ENCODE data around the gene KLK6. TPM values are rescaled to one million over a fixed set of nuclear protein-coding genes. Genes with fewer than 3 reads are reported as not detected.

Gene KLK6
- 0.21 to 0.38 TPM (median 0.28 TPM) in 5 replicates for total RNA-seq (2022; extraction: Qiagen RNA extraction)

DNA sequence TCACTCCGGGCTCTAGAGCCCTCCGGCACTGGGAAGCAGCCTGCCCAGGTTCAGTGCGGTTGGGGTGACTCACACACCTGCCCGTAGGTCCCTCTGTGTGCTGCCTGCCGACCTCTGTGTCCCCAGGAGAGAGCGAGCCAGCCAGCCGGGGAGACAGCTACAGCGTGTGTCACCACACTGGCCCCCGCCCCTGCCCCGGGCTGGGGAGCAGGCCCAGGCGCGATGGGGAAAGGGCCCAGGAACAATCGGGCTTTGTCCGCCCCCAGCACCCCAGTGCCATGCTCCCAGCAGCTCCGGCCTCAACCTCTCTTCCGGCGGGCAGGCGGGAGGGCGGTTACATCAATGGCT lies at the start of gene KLK6:
KLK6 (minus strand) TSS at position 179 of the 348 bp plus-strand sequence. CDS start 1,487 bp downstream, outside the sequence.

DNA sequence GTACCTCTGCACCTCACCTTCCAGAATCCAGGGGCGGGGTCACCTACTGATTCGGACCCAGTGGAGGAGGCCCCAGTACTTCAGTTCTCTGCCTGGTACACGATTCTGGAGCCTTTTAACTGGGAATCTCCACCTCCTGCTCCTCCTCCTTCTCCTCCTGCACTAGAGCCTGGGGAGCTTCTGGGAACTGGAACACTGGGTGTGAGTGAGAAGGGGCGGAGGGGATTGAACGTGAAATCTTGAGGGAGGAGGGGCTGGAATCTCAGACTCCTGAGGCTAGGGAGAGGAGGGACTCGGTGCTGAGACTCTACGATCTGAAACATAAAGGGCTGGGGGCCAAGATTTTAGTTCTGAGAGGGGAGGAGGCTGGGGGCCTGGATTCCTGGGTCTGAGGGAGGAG lies 32.1 kb upstream of the KLK6 start, which contains the start of gene KLK8:
KLK8 (minus strand) TSS at position 90 of the 400 bp plus-strand sequence. CDS start 437 bp downstream, outside the sequence.

DNA sequence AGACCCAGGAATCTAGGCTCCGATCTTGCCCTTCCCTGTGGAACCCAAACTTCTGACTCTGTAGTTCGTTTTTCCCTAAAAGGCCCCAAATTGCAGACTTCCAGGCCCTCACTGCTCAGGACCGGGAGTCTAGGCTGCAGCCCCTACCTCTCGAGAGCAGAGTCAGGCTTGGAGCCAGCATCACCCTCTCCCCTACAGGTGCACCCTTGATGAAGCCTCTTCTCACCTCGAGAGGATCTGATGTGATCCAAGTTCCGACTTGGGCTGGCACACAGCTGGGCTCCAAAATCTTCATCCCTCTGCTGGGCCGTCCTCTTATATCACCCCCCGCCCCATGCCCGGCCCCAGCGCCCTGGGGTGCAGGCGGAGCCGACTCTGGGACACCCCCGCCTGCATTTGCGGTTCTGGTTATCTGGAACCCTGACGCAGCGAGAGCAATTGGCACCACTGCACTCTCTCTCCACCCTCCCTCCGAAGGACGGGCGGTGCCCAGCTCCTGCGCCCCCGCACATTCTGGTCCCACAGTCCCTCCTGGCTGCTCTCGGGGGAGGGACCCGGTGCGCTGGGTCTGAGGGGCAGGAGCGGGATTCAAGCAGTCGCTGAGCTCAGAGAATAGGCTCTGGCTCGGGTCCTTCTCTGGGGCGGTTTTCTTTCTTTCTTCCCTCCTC lies 14.4 kb upstream of the KLK6 start, which contains the start of gene KLK7:
KLK7 (minus strand) TSS at position 293 of the 668 bp plus-strand sequence. CDS start 1,518 bp downstream, outside the sequence.

GRCh38 chr19:50952910-50953309 lies 16.5 kb downstream of the KLK6 start, which contains the start of gene KLK5:
TSS of gene KLK5 (minus strand) at chr19:50953038. CDS start at chr19:50952657, 381 bp downstream.

GRCh38 chr19:50911206-50912101 lies 57.9 kb downstream of the KLK6 start, which contains the start of gene KLK4:
TSS of gene KLK4 (minus strand) at chr19:50911395. CDS start at chr19:50910738, 657 bp downstream.

Other genes starting within 250 kb of the KLK6 start
- gene SHANK1, start 249.8 kb downstream of the KLK6 start, total RNA-seq (2022; extraction: Qiagen RNA extraction): 0.03 to 0.68 TPM (median 0.18 TPM) in 5 replicates
- 4.9 to 10.7 TPM (median 9.7 TPM) in 5 replicates for gene CLEC11A, start 246.2 kb downstream of the KLK6 start, total RNA-seq (2022; extraction: Qiagen RNA extraction)
- gene GPR32, start 199.1 kb downstream of the KLK6 start, total RNA-seq (2022; extraction: Qiagen RNA extraction): not detected in 5 replicates
- not detected in 5 replicates for gene ACP4, start 179.2 kb downstream of the KLK6 start, total RNA-seq (2022; extraction: Qiagen RNA extraction)
- gene KLK1, start 145.8 kb downstream of the KLK6 start, total RNA-seq (2022; extraction: Qiagen RNA extraction): 0.09 to 0.26 TPM (median 0.24 TPM) in 3 of 5 replicates, not detected in the others
- gene KLK15, start 136.0 kb downstream of the KLK6 start, total RNA-seq (2022; extraction: Qiagen RNA extraction): not detected in 5 replicates
- gene KLK3, start 114.7 kb downstream of the KLK6 start, total RNA-seq (2022; extraction: Qiagen RNA extraction): not detected in 5 replicates
- gene KLK2, start 96.2 kb downstream of the KLK6 start, total RNA-seq (2022; extraction: Qiagen RNA extraction): 0.10 to 0.37 TPM (median 0.19 TPM) in 4 of 5 replicates, not detected in the other
- 0.12 TPM in 1 of 5 replicates, not detected in the others for gene KLK4, start 58.2 kb downstream of the KLK6 start, total RNA-seq (2022; extraction: Qiagen RNA extraction)
- gene KLK5, start 16.6 kb downstream of the KLK6 start, total RNA-seq (2022; extraction: Qiagen RNA extraction): 0.06 TPM in 1 of 5 replicates, not detected in the others
- 0.17 TPM in 1 of 5 replicates, not detected in the others for gene KLK7, start 14.3 kb upstream of the KLK6 start, total RNA-seq (2022; extraction: Qiagen RNA extraction)
- gene KLK8, start 32.0 kb upstream of the KLK6 start, total RNA-seq (2022; extraction: Qiagen RNA extraction): not detected in 5 replicates
- 0.09 to 0.52 TPM (median 0.40 TPM) in 5 replicates for gene KLK10, start 50.1 kb upstream of the KLK6 start, total RNA-seq (2022; extraction: Qiagen RNA extraction)
- gene KLK11, start 57.0 kb upstream of the KLK6 start, total RNA-seq (2022; extraction: Qiagen RNA extraction): 0.12 TPM in 1 of 5 replicates, not detected in the others
- not detected in 5 replicates for gene KLK12, start 65.4 kb upstream of the KLK6 start, total RNA-seq (2022; extraction: Qiagen RNA extraction)
- 0.13 to 0.23 TPM (median 0.15 TPM) in 3 of 5 replicates, not detected in the others for gene KLK13, start 95.5 kb upstream of the KLK6 start, total RNA-seq (2022; extraction: Qiagen RNA extraction)
- 0.26 to 0.44 TPM (median 0.36 TPM) in 5 replicates for gene KLK14, start 113.3 kb upstream of the KLK6 start, total RNA-seq (2022; extraction: Qiagen RNA extraction)
- 5.1 to 14.7 TPM (median 13.8 TPM) in 5 replicates for gene CTU1, start 138.8 kb upstream of the KLK6 start, total RNA-seq (2022; extraction: Qiagen RNA extraction)
- gene SIGLEC9, start 155.3 kb upstream of the KLK6 start, total RNA-seq (2022; extraction: Qiagen RNA extraction): 0.17 TPM in 1 of 5 replicates, not detected in the others
- gene SIGLEC7, start 172.7 kb upstream of the KLK6 start, total RNA-seq (2022; extraction: Qiagen RNA extraction): not detected in 5 replicates

Measured in A549 treated with Hydrocortisone at 1 μM for 4 hours (cell line).